Body of pancreas (tissue), 4 donors: Measurements from ENCODE around the gene RAC3. TPM values are rescaled to one million over a fixed set of nuclear protein-coding genes. Genes with fewer than 3 reads are reported as not detected.

ENCODE experiments used
- ATAC-seq: fragments of 150-250 bp; one replicate; pipeline ENCODE4 v1.9.1; 2016
- DNase-seq, 4 donors: peaks; one replicate each; pipeline ENCODE4 v3.0.0-alpha.2; 2019
- H3K27ac ChIP-seq, 4 donors: fragments of 200-600 bp; sonication (generic); 1 replicate in 3 of 4; 2 replicates in 1 of 4; pipeline versions ENCODE4 v1.5.1 to v1.6.1; 2016 to 2019; ENCODE audit warnings: mild to moderate bottlenecking in 1 of 4, mixed read lengths in 1 of 4, moderate library complexity in 1 of 4
- H3K27me3 ChIP-seq, 2 donors: fragments of 200-600 bp; sonication (generic); one replicate each; pipeline ENCODE4 v1.6.0; 2016; ENCODE audit warnings: mild to moderate bottlenecking in 1 of 2
- H3K36me3 ChIP-seq, 2 donors: fragments of 200-600 bp; sonication (generic); replicated peaks in 1 of 2; 2 replicates each; pipeline ENCODE4 v1.5.1; 2016; ENCODE audit warnings: low read depth in 2 of 2; ENCODE audit not compliant: insufficient read depth in 1 of 2
- H3K4me1 ChIP-seq: fragments of 200-600 bp; sonication (generic); one replicate; pipeline ENCODE4 v1.6.0; 2016
- H3K4me3 ChIP-seq, 2 donors: fragments of 200-600 bp; sonication (generic); 1 replicate in 1 of 2; 2 replicates in 1 of 2; pipeline ENCODE4 v1.5.1; 2016 to 2019
- H3K9me3 ChIP-seq, 3 donors: fragments of 200-600 bp; sonication (generic); 1 replicate in 2 of 3; 2 replicates in 1 of 3; pipeline ENCODE4 v1.5.1; 2016
- POLR2A ChIP-seq, 3 donors: fragments of 450-650 bp; IDR thresholded peaks; one replicate each; pipeline ENCODE4 v1.6.1; 2016; ENCODE audit warnings: antibody characterized with exemption in 3 of 3, mild to moderate bottlenecking in 2 of 3
- WGBS, 2 donors: methylation state at CpG; one replicate each; pipeline ENCODE4 v1.1.5; 2017; 5-methylcytosine and 5-hydroxymethylcytosine counted together
- intact Hi-C: fragments of 100-400 bp; cut with DNase I; formaldehyde crosslinking; loops from one replicate; pipeline ENCODE4 v1.15.1; 2023
- total RNA-seq, 2 donors: library from RNA; depleted of rRNA; stranded (reverse); fragments of >200 nt; gene quantifications; one replicate each; pipeline ENCODE4 v1.1.0, GENCODE V29; 2016
- TF ChIP-seq, protein P1 (sequence below), 7 experiments: fragments of 450-650 bp in 4 of 7; fragments of 200-600 bp in 3 of 7; sonication (generic) in 3 of 7; IDR thresholded peaks; one replicate each; pipeline ENCODE4 v1.5.1; 2016 to 2019; ENCODE audit warnings: antibody characterized with exemption in 7 of 7

Gene RAC3
- total RNA-seq, 2 donors from 2014 or later, result 3.1 TPM; not detected in 1

DNA sequence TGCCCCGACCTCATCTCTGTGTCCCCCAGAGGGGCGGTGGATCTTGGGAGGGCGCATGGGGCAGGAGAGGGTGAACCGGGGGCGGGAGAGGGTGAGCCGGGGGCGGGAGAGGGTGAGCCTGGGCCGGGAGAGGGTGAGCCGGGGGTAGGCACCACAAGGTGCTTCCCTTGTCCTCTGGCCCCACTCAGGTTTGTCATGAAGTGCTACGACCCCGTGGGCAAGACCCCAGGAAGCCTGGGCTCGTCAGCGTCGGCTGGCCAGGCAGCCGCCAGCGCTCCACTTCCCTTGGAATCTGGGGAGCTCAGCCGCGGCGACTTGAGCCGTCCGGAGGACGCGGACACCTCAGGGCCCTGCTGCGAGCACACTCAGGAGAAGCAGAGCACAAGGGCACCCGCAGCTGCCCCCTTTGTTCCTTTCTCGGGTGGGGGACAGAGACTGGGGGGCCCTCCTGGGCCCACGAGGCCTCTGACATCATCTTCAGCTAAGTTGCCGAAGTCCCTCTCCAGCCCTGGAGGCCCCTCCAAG lies 35.2 kb upstream of the RAC3 start:
- intact Hi-C loops, result no loop called here
- no peaks in the 10 kb centered on the region for H3K9me3 ChIP-seq
- TF ChIP-seq, protein P1, sequence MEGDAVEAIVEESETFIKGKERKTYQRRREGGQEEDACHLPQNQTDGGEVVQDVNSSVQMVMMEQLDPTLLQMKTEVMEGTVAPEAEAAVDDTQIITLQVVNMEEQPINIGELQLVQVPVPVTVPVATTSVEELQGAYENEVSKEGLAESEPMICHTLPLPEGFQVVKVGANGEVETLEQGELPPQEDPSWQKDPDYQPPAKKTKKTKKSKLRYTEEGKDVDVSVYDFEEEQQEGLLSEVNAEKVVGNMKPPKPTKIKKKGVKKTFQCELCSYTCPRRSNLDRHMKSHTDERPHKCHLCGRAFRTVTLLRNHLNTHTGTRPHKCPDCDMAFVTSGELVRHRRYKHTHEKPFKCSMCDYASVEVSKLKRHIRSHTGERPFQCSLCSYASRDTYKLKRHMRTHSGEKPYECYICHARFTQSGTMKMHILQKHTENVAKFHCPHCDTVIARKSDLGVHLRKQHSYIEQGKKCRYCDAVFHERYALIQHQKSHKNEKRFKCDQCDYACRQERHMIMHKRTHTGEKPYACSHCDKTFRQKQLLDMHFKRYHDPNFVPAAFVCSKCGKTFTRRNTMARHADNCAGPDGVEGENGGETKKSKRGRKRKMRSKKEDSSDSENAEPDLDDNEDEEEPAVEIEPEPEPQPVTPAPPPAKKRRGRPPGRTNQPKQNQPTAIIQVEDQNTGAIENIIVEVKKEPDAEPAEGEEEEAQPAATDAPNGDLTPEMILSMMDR (IDR thresholded peaks at IDR 0.05), result no peak
- no peak for TF ChIP-seq POLR2A (IDR thresholded peaks at IDR 0.05)
- WGBS, 2 donors, result 85 to 93% methylated on average over 8 to 25 of the region's 28 CpGs
- no peak overlapping the region for H3K27ac ChIP-seq
- no peak for ATAC-seq
- DNase-seq, result no peak
- H3K4me1 ChIP-seq, result peaks cover 15% of the 10 kb centered on the region
- no peaks in the 10 kb centered on the region for H3K36me3 ChIP-seq
- no peaks in the 10 kb centered on the region for H3K27me3 ChIP-seq
- no peak overlapping the region for H3K4me3 ChIP-seq

DNA sequence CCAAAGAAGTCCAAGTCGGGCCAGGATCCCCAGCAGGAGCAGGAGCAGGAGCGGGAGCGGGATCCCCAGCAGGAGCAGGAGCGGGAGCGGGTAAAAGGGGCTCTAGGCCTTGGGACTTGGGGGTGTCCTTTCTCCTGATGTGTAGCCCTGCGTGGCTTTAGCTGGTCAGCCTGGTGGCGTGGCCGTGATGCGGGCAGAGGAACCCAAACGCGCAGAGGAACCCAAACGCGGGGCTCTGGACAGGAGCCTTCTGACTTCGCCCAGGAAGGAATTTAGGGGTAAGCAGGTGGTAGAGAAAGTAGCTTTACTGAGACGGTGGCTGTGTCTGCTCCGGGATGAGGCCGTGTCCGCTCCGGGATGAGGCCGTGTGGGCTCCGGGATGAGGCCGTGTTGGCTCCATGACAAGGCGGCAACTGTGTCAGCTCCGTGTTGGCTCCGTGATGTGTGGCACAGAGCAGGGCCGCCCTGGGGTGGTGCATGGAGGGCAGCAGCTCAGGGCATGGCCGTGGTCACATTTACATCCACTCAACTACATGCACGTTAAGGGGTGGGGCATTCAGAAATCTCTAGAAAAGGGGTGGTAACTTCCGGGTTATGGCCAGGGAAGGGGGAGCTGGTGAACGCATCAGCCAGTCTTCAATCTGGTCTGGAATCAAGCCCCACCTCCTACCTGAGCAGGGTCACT lies 34.6 kb upstream of the RAC3 start:
- no peak for DNase-seq

DNA sequence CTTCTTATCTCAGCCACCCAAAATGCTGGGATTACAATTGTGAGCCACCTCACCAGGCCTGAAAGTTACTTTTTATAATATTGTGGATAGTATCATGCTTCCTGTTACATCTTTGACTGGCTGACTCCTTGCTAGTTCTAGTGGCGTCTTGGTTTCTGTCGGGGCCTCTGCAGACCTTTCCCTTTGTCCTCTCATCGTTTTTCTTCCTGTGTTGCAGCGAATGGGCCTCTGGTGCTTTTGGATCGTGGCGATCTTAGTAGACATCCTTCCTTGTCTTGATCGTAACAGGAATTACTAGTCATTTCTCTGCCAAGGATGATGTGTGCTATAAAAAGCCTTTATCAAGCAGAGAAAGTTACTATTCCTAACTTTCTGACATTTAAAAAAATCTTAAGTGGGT lies 33.3 kb upstream of the RAC3 start:
- no peak for TF ChIP-seq POLR2A (IDR thresholded peaks at IDR 0.05)
- TF ChIP-seq, protein P1 (IDR thresholded peaks at IDR 0.05), result no peak
- intact Hi-C loops, result no loop called here
- no peak for DNase-seq
- Histone ChIP-seq H3K27me3 (no peaks in the 10 kb centered on the region), H3K36me3 (no peaks in the 10 kb centered on the region), H3K27ac (no peak overlapping the region), H3K4me3 (no peak overlapping the region), H3K4me1 (no peaks in the 10 kb centered on the region), H3K9me3 (no peaks in the 10 kb centered on the region)
- WGBS, 2 donors, result 89 to 93% methylated on average over 7 of the region's 7 CpGs
- ATAC-seq, result no peak

More for the DNA sequence above, 34.6 kb upstream of the RAC3 start:
- TF ChIP-seq, protein P1 (IDR thresholded peaks at IDR 0.05), result no peak
- TF ChIP-seq POLR2A (IDR thresholded peaks at IDR 0.05), result no peak
- Histone ChIP-seq H3K9me3 (no peaks in the 10 kb centered on the region), H3K36me3 (no peaks in the 10 kb centered on the region), H3K27ac (no peak overlapping the region), H3K4me1 (peaks cover 9% of the 10 kb centered on the region), H3K4me3 (no peak overlapping the region), H3K27me3 (no peaks in the 10 kb centered on the region)
- WGBS, 2 donors, result 93 to 94% methylated on average over 30 of the region's 30 CpGs
- ATAC-seq, result no peak
- intact Hi-C loops, result no loop called here

DNA sequence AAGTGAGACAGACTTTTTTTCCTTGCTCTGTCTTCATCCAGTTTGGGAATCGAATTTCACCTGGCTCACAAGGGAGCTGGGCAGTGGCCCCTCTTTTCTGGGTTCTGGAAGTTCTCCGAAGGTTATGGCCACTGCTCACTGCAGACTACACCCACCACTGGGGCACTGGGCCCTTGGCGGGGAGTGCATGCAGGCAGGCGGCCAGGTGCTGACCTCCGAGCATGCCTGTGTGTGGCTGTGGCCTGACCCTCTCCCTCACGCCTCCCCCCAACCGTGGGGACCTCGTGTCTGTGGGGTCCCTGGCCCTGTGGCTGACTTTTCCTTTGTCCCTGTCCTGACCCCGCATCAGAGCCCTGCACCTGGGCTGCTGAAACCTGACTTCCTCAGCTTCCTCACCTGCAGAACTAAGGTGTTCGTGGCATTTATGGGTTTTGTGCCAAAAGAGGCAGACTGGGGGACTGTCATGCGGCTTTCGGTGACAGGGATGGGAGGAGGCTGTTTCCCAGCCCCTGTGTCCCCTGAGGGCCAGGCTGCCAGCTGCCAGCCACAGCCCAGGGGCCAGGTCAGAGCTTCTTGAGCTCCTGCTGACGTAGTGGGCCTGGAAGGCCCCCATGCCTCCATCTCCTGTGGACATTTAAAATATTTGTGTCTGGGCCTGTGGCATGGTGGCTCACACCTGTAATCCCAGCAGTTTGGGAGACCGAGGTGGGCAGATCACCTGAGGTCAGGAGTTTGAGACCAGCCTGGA lies 32.6 kb upstream of the RAC3 start:
- no peaks in the 10 kb centered on the region for H3K36me3 ChIP-seq
- no peak for DNase-seq
- no peak overlapping the region for H3K27ac ChIP-seq
- no peak overlapping the region for H3K4me3 ChIP-seq
- intact Hi-C loops, result no loop called here
- no peak for ATAC-seq
- TF ChIP-seq, protein P1 (IDR thresholded peaks at IDR 0.05), result no peak
- no peak for TF ChIP-seq POLR2A (IDR thresholded peaks at IDR 0.05)
- no peaks in the 10 kb centered on the region for H3K4me1 ChIP-seq
- 89 to 91% methylated on average over 14 of the region's 14 CpGs for WGBS, 2 donors
- no peaks in the 10 kb centered on the region for H3K27me3 ChIP-seq
- H3K9me3 ChIP-seq, result no peaks in the 10 kb centered on the region
